Measurements from ENCODE around the gene MN1. TPM values are rescaled to one million over a fixed set of nuclear protein-coding genes. Genes with fewer than 3 reads are reported as not detected.

The MN1 gene
- total RNA-seq, 3 donors from 2014 or later, result 2.0 to 4.7 (median 3.2) TPM

- Histone ChIP-seq H3K27ac (no peak overlapping the region), H3K27me3 (no peaks in the 10 kb centered on the region), H3K36me3 (no peaks in the 10 kb centered on the region), H3K4me1 (no peaks in the 10 kb centered on the region), H3K9me3 (no peaks in the 10 kb centered on the region), H3K4me3 (no peak overlapping the region)
- intact Hi-C loops (cut with DNase I; ENCODE audit: low total_unique reads), result no loop called here
- TF ChIP-seq POLR2A (IDR thresholded peaks at IDR 0.05) (no peak), POLR2AphosphoS5 (IDR thresholded peaks at IDR 0.05) (no peak), CTCF (IDR thresholded peaks at IDR 0.05) (no peak)
- DNase-seq (ENCODE audit: low spot score in 2 of 2), result no peak
Measured at GRCh38 chr22:27791859-27792241, 9.7 kb downstream of the MN1 start.

GRCh38 chr22:27791159-27791858 is 10.2 kb downstream of the MN1 start:
- intact Hi-C loops (cut with DNase I; ENCODE audit: low total_unique reads), result no loop called here
- Histone ChIP-seq H3K4me3 (no peak overlapping the region), H3K27ac (no peak overlapping the region), H3K4me1 (no peaks in the 10 kb centered on the region), H3K27me3 (no peaks in the 10 kb centered on the region), H3K36me3 (no peaks in the 10 kb centered on the region), H3K9me3 (no peaks in the 10 kb centered on the region)
- TF ChIP-seq CTCF (IDR thresholded peaks at IDR 0.05) (no peak), POLR2A (IDR thresholded peaks at IDR 0.05) (no peak), POLR2AphosphoS5 (IDR thresholded peaks at IDR 0.05) (no peak)
- DNase-seq (ENCODE audit: low spot score in 2 of 2), result no peak

- TF ChIP-seq POLR2AphosphoS5 (IDR thresholded peaks at IDR 0.05), result no peak
- TF ChIP-seq CTCF (IDR thresholded peaks at IDR 0.05), result no peak
- no peak for TF ChIP-seq POLR2A (IDR thresholded peaks at IDR 0.05)
- no peak for DNase-seq (ENCODE audit: low spot score in 2 of 2)
- no peak overlapping the region for H3K4me3 ChIP-seq
- H3K27ac ChIP-seq, result no peak overlapping the region
- H3K27me3 ChIP-seq, result no peaks in the 10 kb centered on the region
- intact Hi-C loops (cut with DNase I; ENCODE audit: low total_unique reads), result no loop called here
- no peaks in the 10 kb centered on the region for H3K9me3 ChIP-seq
- H3K36me3 ChIP-seq, result no peaks in the 10 kb centered on the region
- no peaks in the 10 kb centered on the region for H3K4me1 ChIP-seq
Measured at GRCh38 chr22:27790376-27791158, 11.0 kb downstream of the MN1 start.

GRCh38 chr22:27788500-27789288 is 12.9 kb downstream of the MN1 start:
- TF ChIP-seq CTCF (IDR thresholded peaks at IDR 0.05) (no peak), POLR2AphosphoS5 (IDR thresholded peaks at IDR 0.05) (no peak), POLR2A (IDR thresholded peaks at IDR 0.05) (no peak)
- Histone ChIP-seq H3K27ac (no peak overlapping the region), H3K27me3 (no peaks in the 10 kb centered on the region), H3K4me3 (no peak overlapping the region), H3K4me1 (no peaks in the 10 kb centered on the region), H3K36me3 (no peaks in the 10 kb centered on the region), H3K9me3 (no peaks in the 10 kb centered on the region)
- DNase-seq (ENCODE audit: low spot score in 2 of 2), result no peak
- intact Hi-C loops (cut with DNase I; ENCODE audit: low total_unique reads), result no loop called here

All from breast epithelium (tissue), 4 donors.